HG03175 (cell line): ENCODE data around the gene DRAXIN.

ENCODE experiments used
- ATAC-seq: cut with Tn5 transposase; IDR thresholded peaks from one replicate; pipeline ENCODE4 v1.9.1; 2021; ENCODE audit warnings: mild to moderate bottlenecking, moderate library complexity; ENCODE audit not compliant: unreplicated experiment

DRAXIN gene

DNA sequence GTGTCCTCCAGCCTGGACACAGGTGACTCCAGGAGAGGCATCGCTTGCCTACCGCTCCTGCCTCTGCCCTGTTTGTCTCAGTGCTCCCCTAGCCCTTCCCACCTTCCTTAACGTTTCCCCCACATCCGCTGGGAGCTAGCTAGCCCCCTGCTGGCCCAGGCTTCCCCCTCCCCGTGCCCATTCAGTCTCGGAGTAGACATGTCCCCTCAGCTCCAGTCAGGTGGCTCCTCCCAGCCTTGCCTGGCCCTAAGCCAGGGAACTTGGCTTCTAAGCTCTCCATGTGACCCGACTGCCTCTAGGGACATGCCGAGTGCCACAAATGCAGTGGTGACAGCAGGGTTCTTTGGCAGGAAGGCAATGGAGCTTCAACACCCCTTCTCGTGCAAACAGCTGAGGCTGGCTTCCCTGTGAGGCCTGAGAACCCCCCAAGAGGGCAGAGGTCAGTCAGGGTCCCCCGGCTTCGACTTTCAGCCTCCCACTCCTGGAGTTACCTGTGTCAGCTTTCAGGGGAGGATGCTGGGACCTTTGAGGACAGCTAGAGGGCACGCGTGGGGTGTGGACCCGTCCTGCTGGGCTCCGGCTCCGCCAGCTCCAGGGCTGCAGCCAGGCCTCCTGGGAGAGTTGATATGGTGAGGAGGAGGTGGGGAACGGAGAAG, 16.2 kb downstream of the DRAXIN start:
- ATAC-seq, result no peak

DNA sequence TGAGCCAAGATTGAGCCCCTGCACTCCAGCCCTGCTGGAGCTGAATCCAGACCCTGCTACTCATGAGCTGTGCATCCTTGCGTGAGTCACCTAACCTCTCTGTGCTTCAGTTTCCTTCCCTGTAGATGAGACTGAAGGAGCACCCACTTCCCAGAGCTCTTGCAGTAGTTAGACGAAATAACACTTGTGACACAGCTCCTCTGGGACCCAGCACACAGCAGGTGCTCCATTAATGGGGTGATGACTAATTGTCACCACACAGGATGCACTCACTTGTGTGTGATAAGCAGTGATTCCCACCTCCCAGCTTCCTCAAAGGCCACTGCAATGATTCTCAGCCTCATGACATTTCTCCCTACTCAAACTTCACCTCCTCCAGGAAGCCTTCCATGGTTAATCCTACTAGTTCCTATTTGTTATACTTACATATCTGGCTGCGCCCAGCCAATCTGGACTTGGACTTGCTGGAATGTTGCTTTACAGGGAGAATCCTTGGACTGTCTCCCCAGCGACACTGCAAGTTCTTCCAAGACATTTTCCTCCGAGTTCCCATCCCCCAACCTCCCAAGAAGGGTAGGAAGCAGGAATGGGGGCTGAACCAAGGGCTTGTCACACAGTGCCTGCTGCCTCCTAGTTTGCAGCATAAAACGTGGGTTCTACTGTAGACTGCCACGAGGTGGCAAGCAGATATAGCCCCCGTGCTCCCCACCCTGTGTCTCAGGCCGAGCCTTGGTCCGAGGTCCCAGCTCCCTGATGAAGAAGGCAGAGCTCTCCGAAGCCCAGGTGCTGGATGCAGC, 17.2 kb downstream of the DRAXIN start:
- no peak for ATAC-seq

DNA sequence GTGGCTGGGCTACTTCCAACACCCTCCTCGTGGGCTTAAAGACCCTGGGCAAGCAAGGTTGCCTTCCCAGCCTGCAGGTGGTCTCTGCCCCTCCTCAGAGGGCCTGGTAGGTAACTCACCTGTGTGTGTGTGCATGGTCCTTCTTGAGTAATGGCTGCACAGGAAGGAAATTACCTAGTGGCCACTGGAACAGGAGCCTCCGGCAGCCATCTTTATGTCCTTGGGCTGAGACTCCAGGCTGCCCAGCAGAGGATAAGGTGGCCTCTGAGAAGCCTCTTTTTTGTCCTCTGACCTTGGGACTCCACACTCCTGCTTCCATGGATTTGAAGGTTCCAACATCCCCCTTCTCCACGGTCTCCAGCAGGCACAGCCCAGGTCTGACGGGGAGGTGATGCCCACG, 20.0 kb downstream of the DRAXIN start:
- no peak for ATAC-seq

DNA sequence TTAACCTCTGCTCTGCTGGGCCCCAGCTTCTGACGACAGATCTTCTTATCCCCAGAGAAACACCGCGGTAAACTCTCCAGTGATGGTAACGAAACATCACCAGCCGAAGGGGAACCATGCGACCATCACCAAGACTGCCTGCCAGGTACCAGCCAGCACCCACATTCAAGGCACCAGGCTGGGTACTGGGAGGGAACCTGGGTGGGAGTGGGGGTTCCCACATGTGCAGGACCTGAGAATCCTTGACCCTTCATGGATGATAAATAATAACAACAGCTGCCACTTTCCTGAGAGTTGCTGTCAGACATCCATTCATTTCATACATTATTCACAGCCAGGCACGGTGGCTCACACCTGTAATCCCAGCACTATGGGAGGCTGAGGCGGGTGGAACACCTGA, 20.8 kb downstream of the DRAXIN start:
- ATAC-seq, result no peak

DNA sequence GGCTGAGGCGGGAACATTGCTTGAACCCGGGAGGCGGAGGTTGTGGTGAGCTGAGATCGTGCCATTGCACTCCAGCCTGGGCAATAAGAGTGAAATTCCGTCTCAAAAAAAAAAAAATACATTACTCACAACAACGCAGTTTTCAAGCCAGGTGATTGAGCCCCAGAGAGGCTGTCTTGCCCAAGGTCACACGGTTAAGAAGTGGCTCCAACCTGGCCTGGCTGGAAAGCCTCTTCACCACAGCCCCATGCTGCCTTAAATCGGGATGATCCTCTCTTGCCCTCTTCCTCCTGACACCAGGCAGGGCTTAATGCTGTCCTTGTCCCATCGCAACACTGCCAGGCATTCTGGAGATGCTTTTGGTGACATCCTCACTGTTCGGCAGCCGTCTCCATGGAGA, 21.6 kb downstream of the DRAXIN start:
- ATAC-seq, result no peak

DNA sequence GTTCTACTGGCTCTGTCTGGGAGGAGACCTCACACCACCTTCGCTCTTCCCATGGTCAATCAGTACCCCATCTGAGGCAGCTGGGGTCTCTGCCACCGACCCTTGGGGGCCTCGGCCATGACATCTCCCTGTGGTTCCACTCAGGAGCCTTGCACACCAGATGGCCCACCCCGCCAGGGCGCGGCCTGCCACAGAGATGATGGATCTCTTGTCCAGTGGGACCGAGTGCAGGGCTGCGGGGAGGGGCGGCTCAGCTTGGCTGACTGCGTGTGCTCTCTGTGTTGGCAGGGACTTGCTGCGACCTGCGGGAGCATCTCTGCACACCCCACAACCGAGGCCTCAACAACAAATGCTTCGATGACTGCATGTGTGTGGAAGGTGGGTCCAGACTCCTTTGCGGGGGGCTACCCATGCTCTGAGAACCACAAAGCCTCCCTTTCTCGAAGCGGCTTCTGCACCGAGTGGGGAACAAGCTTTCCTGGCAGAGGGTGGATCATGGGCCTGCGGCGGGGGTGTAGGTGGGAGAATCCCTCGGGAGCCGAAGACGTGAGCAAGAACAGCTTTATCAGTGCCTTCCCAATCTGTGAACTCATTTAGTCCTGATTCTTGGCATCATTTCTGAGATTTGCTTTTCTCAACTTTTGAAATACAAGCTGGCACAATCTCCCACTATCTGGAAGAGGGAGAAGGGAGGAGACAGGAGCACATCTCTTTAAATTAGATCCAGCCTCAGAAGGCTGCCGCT, 23.5 kb downstream of the DRAXIN start:
- ATAC-seq, result no peak

DNA sequence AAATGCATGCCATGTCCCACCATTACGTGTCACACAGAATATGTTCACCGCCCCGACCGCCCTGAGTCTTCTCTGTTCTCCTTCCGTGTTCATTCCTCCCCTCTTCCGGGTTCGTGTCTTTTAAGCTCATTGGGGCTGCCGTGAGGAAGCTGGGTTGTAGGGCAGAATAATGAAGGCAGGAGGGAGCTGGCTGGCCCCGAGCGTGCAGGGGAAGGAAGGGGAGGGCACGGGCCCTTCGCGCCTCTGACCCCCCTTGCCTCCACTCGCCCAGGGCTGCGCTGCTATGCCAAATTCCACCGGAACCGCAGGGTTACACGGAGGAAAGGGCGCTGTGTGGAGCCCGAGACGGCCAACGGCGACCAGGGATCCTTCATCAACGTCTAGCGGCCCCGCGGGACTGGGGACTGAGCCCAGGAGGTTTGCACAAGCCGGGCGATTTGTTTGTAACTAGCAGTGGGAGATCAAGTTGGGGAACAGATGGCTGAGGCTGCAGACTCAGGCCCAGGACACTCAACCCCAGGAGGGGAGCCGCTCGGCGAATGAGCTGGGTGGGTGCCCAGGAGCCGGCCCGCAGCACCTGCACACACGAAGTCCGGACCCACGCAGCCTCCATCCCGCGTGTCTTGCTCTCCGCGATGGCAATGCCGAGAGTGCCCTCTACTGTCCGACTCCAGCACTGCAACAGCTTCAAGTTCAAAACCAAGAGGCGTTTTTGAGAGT, 28.0 kb downstream of the DRAXIN start:
- peak; percentile 58 for ATAC-seq

DNA sequence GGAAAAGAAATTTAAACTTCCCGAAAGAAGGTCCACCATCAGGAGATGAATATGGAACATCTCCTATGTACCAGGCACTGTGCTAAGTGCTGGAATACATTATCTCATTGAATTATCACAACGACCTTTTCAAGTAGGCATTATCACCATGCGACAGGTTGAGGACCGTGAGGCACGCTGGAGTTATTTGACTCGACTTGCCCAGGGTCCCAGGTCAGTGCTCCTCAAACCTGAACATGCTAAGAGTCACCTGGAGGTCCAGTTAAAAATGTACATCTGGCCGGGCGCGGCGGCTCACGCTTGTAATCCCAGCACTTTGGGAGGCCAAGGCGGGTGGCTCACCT, 28.5 kb downstream of the DRAXIN start:
- no peak for ATAC-seq

DNA sequence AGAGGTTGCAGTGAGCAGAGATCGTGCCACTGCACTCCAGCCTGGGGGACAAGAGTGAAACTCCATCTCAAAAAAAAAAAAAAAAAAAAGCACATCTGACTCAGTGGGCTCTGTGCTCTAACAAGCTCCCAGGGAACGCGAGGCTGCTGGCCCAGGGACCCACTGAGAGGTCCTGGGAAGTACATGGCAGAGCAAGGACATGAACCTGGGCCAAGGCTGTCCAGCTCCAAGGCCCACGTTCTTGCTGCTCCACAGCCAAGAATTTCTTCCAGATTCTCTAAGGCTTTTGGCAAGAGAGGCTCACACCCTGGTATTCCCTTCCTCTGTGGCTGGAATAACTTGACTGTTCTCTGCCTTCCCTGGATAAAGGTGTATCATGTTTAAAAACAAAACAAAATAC, 29.0 kb downstream of the DRAXIN start:
- ATAC-seq, result no peak

DNA sequence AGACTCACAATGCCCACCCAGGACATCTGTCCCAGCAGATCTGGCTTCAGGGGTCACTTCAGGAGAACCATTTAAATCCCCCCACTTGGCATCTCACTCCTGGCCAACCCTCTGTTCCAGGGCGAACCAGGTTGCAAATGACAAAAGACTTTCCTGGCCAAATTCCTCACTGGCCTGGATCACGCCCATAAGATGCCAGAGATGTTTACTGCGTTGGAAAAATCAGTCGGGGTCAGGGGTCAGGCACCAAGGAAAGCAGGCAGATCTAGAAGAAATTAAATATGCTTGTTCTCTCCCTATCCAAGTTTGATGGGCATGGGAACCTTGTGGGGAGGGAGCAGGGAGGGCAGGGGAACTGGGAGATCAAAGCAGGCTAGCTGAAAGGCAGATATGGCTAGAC, 29.8 kb downstream of the DRAXIN start:
- no peak for ATAC-seq

DNA sequence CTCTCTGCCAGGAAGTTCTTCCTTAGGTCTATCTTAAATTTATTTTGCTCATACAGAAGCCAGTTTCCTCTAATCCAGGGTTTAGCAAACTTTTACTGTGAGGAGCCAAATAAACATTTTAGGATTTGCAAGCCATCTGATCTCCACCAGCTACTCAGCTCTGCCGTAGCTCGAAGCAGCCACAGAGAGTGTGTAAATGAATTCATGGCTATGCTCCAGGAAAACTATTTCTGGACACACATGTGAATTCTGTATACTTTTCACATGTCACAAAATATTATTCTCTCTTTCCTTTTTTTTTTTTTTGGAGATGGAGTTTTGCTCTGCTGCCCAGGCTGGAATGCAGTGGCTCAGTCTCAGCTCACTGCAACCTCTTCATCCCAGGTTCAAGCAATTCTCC, 31.0 kb downstream of the DRAXIN start:
- no peak for ATAC-seq

DNA sequence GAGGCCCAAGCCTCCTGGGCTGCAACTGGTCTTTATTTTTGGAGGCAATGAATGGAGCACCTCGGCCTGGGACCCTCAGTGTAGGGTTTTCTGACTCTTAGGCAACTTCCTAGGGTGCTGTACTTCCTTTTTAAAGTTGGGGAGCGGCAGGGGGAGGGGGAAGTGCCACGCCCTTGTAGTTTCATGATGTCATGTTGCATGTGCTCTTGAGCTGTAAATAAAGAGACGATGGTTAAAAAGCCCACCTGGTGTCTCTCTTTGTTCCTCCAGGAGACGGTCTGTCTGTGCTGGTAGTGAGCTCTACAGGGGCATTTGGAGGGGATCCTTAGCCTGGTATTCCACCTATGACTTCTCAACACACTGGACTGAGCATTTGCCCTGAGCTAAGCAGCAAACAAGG, 34.1 kb downstream of the DRAXIN start:
- no peak for ATAC-seq

DNA sequence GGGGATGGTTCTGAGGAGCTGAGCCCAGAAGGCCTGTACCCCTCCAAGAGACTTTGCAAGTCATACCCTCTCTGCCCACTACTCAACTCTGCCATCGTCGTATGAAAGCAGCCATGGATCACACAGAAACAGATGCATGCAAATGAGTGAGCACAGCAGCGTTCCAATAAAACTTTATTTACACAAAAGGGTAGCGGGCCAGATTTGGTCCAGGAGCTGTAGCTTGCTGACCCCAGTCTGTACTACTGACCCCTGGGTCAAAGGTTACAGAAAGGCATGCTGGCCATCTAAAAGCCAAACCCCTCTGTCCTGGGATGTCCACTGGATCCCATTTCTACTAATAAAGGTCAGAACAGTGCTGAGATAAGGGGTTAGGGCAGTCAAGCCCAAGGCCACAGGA, 35.6 kb downstream of the DRAXIN start:
- ATAC-seq, result no peak

DNA sequence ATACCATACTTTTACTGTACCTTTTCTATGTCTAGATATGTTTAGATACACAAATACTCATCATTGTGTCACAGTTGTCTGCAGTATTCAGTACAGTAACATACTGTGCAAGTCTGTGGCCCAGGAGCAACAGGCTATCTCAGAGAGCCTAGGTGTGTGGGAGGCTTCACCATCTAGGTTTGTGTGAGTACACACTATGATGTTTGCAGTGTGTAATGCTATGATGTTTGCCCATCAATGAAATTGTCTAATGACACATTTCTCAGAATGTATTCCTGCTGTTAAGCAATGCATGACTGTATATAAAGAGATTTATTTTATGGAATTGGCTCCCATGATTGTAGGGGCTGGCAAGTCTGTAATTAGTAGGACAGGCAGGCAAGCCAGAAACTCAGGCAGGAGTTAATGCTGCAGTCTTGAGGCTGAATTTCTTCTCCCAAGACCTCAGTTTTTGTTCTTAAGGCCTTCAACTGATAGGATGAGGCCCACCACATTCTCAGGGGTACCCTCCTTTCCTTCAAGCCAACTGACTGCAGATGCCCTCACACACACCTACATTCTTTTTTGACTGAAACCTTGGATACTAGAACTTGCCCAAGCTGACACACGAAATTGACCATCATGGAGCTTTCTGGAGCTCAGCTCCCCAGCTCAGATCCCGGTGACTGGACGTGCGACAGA, 36.8 kb downstream of the DRAXIN start:
- no peak for ATAC-seq

DNA sequence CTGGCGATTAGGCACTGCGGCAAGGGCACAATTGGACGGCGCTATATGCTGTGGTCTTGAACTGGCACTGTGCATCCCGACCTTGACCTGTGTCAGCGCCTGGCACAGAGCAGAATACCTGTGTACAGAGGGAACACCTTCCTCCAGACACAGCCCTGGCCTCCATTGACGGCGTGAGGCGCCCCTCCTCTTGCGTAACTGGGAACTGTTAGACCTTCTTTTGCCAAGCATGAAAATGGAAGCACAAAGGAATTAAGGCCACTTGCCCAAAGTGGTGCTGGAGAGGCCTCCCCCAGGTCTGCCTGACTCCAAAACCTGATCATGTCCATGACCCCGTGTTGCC, 37.6 kb downstream of the DRAXIN start:
- no peak for ATAC-seq

DNA sequence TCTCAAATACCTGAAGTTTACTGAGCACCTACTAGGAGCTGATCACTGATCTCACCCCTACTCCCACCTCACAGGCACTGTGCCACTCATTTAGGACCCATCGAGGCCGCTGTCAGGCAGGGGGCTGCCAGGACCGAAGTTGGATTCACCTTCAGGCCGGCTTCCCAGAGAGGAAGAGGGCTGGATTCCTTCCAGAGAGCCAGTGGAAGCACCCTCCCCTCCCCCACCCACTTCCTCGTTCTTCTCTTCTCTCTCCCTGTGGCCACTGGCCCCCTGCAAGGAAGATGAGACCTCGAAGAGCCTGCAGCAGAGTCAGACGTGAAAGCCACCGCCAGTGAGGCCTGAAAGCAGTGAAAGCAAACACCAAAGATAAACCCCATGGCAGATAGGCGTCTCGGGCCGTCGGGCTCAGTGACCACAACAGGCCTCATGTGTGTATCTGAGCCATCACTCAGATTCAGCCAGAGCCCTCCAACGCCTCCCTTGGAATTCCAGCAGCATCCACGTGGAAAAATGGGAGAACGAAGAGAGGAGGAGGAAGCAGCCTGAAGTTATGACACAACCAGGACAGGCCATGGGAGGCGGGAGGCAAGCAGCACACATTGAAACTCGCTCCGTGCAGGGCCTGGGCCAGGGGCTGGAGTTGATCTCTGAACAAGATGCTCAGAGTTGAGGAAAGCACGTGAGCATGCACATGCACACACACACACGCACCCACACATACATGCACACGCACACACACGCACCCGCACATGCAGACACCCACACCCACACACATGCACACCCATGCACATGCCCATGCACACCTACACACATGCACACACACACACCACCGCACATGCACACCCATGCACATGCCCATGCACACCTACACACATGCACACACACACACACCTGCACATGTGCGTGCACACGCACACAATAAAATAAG, 38.3 kb downstream of the DRAXIN start:
- ATAC-seq, result no peak

DNA sequence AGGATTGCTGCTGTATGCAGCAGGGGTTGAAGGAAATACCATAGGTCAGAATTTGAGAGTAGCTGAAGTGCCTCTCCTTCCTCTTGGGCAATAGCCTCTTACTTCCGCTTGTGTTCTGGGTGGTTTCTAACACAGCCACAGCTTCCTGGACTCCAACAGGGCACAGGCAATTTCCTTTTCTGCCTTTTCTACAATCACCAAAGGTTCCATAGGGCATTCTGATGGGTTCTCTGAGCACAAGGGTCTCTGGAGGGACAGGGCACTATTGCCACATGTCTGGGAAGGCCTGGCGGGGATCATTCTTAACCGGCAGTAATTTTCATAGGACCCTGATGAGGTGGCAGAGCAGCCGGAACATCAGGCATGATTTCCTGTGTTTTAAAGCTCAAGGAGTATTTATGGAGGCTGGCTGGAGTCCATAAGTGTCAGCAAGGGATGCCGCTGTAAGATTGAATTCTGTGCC, 39.0 kb downstream of the DRAXIN start:
- ATAC-seq, result peak; percentile 64

DNA sequence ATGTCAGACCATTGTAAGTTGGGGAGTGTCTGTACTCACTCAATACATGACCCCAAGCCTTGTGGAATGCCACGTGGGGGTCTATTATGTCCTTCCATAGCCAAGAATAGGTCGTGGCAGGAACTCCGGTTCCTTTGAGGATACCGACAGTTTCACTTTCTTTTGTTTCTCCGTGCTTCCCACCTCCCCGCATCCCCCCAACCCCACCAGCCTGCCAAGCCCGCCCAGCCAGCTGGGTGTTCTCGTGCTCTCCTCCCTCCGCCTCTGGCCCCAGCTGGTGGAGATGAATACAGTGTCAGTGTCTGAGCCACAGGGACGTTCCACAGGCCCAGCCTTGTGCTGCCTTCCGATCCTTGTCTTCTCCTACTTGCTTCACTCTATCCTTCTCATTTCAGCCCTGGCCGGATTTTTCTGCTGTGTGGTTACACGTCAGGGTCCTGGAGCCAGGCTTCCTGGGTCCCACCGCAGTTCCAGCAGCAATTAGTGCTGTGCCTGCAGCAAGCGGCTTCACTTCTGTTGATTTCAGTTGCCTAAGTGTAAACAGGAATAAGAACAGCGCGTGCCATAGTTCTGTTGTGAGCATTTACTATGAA, 40.3 kb downstream of the DRAXIN start:
- no peak for ATAC-seq

DNA sequence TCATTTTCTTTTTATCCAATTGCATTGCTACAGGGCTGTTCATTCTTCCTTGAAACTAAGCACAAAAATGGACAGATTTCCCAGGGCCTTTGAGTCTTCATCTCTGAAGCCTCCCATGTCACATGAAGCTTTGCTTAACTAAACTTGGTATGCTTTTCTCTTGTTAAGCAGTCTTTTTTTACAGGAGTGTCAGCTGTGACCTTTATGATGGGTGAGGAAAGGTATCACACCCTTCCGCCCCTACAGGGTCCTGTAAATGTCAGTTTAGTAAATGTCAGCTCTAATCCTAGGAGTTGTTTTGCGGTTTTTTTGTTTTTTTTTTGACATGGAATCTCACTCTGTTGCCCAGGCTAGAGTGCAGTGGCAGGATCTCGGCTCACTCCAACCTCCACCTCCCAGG, 41.8 kb downstream of the DRAXIN start:
- no peak for ATAC-seq

DNA sequence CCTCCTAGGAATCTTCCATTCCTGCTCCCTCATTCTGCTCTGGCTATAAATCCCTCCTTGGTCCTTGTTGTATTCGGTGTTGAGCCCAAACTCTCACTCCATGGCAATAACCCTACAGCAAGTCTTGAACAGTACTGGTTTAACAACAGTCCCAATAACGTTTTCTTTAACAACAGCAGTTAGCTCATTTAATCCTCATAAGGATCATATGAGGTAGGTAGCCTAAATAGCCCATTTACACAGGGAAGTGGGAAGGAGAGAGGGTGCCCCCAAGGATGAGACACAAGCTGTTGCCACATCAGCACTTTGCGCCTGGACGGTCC, 44.0 kb downstream of the DRAXIN start:
- ATAC-seq, result peak; percentile 13
